GM23248 (cell line): ENCODE results near the gene SHISAL2B.

ENCODE experiments used
- EZH2 ChIP-seq: fragments of 200-600 bp; sonication (generic); IDR thresholded peaks from 2 replicates; pipeline ENCODE4 v1.6.1; 2018; ENCODE audit warnings: antibody characterized with exemption, mild to moderate bottlenecking; ENCODE audit not compliant: insufficient read depth, poor library complexity, severe bottlenecking
- EZH2phosphoT487 ChIP-seq: fragments of 200-600 bp; sonication (generic); IDR thresholded peaks from 2 replicates; pipeline ENCODE4 v1.6.1; 2018; ENCODE audit warnings: antibody characterized with exemption, moderate library complexity, mild to moderate bottlenecking, low read depth; ENCODE audit not compliant: insufficient read depth

- no peak for TF ChIP-seq EZH2
- TF ChIP-seq EZH2phosphoT487, result no peak
Observed at GRCh38 chr5:64700765-64701164, 10.5 kb downstream of the SHISAL2B start.
